Esophagus squamous epithelium (tissue), 4 donors: Measurements from ENCODE around the gene TRAF3IP1.

Experiments
- CTCF ChIP-seq, 6 experiments: fragments of 450-650 bp in 4 of 6; fragments of 200-600 bp in 2 of 6; sonication (generic) in 2 of 6; IDR thresholded peaks; one replicate each; pipeline ENCODE4 v1.5.1; 2016 to 2019; ENCODE audit warnings: antibody characterized with exemption in 6 of 6, mild to moderate bottlenecking in 4 of 6, moderate library complexity in 4 of 6
- POLR2A ChIP-seq, 4 donors: fragments of 450-650 bp; IDR thresholded peaks; one replicate each; pipeline ENCODE4 v1.6.1; 2017; ENCODE audit warnings: antibody characterized with exemption in 4 of 4, mild to moderate bottlenecking in 4 of 4, moderate library complexity in 3 of 4

DNA sequence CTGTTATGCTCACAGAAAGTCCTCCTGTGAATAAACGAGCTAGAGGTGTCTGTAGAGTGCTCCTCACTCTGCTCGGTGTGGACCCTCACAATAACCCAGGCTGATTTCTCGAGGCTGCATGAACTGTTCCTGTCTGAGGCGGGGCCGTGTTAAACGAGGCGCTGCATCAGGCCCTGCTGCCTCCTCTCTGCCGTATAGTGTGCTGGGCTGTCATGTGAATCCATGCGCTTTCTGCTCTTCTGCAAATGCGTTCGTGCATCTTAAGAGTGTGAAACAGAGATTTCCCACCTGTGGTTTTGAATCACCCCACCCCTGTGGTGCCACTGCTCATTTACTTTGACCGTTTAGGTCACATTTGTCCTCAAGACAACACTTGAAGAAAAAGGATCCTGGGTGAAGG, 26.2 kb downstream of the TRAF3IP1 start:
- TF ChIP-seq CTCF (IDR thresholded peaks at IDR 0.05) (no peak), POLR2A (IDR thresholded peaks at IDR 0.05) (no peak)
